GM12865 (cell line): ENCODE results near the gene C1orf167.

Experiments used
- DNase-seq: peaks from one replicate; pipeline ENCODE4 v3.0.0; 2010; ENCODE audit warnings: low read depth
- H3K4me3 ChIP-seq: 2 replicates; pipeline ENCODE4 v1.5.1; 2011; ENCODE audit warnings: mild to moderate bottlenecking, low read depth, low read length, control low read depth
- TF ChIP-seq, protein P1 (sequence below): IDR thresholded peaks from 2 replicates; pipeline ENCODE4 v1.5.1; 2011; ENCODE audit warnings: low read length, control low read depth, low read depth, inconsistent platforms; ENCODE audit not compliant: insufficient read depth; ENCODE audit errors: missing control alignments

The C1orf167 gene

DNA sequence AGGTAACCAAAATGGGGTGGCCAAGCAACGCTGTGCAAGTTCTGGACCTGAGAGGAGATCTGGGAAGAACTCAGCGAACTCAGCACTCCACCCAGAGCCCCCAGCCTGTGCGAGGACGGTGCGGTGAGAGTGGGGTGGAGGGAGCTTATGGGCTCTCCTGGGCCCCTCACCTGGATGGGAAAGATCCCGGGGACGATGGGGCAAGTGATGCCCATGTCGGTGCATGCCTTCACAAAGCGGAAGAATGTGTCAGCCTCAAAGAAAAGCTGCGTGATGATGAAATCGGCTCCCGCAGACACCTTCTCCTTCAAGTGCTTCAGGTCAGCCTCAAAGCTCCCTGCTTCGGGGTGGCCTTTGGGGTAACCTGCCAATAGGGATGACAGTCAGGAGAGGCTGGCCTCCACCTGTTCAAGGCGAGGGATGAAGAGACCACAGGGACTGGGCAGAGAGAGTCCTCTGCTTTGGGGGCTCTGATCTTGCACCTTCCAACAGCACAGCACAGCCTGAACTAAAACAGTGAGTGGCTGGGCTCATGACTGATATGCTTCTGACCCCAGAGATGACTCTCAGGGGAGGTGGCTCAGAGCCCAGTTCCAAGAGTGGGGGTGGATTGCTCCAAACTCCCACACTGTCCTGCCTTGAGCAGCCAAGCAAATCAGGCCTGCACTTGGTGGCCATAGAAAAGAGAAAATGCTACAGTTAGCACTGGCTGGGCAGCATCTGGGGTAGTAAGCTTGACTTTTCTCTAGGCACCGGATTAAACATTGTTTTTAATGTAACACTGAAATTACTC lies 34.2 kb downstream of the C1orf167 start:
- DNase-seq = no peak
- H3K4me3 ChIP-seq = no peak overlapping the region
- TF ChIP-seq, protein P1, sequence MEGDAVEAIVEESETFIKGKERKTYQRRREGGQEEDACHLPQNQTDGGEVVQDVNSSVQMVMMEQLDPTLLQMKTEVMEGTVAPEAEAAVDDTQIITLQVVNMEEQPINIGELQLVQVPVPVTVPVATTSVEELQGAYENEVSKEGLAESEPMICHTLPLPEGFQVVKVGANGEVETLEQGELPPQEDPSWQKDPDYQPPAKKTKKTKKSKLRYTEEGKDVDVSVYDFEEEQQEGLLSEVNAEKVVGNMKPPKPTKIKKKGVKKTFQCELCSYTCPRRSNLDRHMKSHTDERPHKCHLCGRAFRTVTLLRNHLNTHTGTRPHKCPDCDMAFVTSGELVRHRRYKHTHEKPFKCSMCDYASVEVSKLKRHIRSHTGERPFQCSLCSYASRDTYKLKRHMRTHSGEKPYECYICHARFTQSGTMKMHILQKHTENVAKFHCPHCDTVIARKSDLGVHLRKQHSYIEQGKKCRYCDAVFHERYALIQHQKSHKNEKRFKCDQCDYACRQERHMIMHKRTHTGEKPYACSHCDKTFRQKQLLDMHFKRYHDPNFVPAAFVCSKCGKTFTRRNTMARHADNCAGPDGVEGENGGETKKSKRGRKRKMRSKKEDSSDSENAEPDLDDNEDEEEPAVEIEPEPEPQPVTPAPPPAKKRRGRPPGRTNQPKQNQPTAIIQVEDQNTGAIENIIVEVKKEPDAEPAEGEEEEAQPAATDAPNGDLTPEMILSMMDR = no peak

DNA sequence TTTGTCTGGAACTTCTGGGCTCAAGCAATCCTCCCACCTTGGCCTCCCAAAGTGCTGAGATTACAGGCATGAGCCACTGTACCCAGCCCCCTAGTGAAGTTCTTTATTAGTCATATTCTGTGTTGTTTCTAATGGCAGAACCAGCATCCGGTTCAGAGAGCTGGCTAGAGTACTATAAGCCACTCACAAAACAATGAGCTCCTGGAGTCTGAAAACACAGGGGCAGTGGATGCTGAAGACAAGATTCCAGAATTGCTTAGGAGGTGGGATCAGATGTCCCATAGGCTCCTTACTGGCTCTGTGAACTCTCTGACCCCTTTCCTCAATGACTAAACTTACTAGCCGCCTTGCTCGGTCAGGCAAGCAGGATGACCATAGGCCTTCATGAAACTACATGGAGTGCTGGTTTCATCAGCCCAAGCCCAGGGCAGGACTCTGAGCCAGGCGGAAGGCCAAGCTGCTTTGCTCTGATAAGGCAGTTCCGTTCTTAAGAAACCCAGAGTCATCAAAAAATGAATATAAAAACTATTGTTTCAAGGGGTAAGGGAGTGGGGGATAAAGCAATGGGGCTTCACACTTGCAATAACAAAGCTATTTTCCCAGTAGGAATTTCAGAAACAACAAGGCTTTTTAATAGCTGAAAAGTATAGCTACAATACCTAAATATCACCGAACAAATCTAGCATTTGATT lies 35.7 kb downstream of the C1orf167 start:
- no peak overlapping the region for H3K4me3 ChIP-seq
- TF ChIP-seq, protein P1 = no peak
- no peak for DNase-seq

DNA sequence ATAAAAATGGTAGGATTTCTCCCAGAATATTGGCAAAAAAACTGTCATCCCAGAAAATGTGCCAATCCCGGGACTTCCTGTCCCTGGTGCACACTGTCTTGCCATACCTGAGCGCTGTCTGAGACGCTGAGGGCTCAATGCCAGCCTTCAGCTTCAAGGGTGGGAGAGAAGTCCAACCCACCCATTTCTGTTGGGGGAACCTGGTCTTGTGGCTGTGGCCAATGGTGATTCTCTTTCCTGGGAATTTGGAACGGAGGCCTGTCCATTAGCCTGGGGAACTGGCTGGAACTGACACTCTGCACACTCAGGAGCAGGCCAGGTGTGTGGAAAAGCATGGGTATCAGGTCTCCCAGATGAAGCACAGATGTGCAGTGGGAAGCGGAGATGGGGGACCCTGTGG lies 37.1 kb downstream of the C1orf167 start:
- no peak overlapping the region for H3K4me3 ChIP-seq
- TF ChIP-seq, protein P1 = no peak
- DNase-seq = no peak

DNA sequence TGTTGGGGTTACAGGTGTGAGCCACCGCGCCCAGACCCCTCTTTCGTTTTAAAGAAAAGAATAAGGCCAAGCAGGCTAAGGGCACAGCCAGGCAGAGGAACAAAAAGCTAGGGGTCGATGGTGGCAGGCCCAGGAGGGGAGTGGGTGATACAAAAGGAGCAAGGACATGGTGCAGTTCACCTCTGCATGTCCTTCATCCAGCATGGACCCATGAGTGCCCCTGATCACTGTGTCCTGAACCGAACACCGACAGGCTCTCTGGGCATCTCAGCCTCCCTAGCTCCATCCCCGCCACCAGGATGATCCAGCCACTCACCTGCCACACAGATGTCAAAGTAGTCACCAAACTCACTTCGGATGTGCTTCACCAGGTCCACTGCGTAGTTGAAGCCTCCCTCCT lies 37.9 kb downstream of the C1orf167 start:
- DNase-seq = no peak
- H3K4me3 ChIP-seq = no peak overlapping the region
- TF ChIP-seq, protein P1 = no peak

DNA sequence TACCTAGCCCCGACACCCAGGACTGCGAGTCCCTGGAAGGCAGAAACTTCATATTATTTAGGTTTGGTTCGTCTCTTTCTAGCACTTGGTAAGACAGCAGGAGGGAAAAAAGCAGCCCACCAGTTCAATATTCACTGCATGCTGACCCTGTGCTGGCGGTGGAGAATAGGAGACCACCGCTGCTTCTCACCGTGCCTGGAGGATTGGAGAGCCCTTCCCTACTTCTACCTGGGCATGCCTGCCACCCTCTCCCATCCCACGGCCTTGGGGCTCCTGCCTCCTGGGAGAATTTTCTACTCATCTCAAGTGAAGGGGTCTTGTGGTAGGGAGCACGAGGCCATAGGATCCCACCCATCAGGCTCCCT lies 38.4 kb downstream of the C1orf167 start:
- TF ChIP-seq, protein P1 = no peak
- no peak for DNase-seq
- no peak overlapping the region for H3K4me3 ChIP-seq

DNA sequence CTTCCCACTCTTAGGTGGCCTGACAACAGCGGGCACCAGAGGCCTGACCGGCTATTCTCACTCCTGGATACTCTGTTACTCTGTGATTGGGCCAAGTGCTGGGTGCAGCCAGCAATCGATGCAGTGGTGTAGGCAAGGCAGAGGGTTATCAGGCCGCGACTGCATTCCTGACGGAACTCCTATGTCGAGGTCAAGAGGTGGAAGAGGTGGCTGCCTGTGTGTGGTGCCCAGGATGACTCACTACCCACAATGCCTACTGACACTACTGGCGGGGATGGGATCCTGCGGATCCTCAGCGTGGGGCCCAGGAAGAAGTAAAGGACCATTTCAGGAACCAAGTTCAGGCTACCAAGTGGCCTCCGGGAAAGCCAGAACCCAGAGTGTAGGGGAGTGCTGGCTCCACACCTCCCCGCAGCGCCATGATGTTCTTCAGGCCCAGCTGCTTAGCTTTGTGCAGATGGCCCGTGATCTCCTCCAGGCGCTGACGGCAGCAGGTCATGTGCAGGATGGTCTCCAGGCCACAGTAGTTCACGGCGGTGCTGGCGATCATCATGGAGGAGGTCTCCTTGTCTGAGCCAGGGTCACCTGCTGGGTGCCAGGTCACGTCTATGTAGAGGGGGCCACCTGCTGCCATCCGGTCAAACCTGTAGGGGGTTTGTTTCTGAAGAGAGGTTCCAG lies 38.9 kb downstream of the C1orf167 start:
- H3K4me3 ChIP-seq = no peak overlapping the region
- TF ChIP-seq, protein P1 = no peak
- DNase-seq = no peak
